ENCODE results near the gene RFX1.
"Not testable (repeated sequence)": the region's sequence is repeated elsewhere in the genome, so short reads cannot be mapped to it uniquely, and the experiment has no call there.

Gene RFX1

GRCh38 chr19:13978351-13979243 lies 27.5 kb downstream of the RFX1 start:
- ATAC-seq, result peak in 1 of 2 donors; percentile 7

DNA sequence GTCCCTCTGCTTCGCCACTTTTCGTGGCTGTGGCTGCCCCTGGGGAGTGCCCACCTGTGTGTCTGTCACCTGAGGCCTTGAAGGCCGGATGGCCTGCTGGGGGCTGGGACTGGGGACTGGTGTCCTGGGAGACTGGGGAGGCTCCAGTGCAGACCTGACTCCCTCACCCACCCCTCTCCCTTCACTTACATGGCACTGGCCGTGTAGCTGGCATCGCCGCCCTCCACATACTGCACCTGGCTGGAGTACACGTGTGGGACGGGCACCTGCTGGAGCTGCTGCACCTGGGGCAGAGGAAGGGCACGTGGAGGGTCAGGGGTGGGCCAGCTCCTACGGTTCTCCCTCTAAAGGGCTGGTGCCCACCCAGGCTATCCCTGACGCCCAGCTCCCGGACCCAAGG lies 28.3 kb downstream of the RFX1 start:
- no peak for ATAC-seq

- no peak for ATAC-seq
Measured at GRCh38 chr19:13976446-13976845, 29.7 kb downstream of the RFX1 start.

GRCh38 chr19:13975870-13976269 lies 30.2 kb downstream of the RFX1 start:
- ATAC-seq, result no peak

DNA sequence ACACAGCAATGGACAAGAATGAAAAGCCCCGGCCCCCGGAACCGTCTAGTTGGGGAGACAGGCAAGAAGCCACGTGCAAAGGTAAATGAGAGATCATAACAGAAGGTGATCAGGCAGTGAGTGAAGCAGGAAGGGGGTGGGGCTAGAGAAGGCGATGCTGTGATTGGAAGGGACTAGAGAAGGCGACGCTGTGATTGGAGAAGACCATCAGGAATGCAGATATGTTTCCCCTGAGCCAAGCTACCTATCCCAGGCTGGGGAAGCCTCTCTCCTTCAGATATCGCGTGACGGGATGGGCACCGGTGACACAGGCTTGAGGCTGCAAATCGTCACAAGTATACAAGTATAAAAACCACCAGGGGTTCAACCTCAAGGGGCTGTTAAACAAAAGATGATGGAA lies 32.0 kb downstream of the RFX1 start:
- ATAC-seq, result peak; percentile 66 to 84

DNA sequence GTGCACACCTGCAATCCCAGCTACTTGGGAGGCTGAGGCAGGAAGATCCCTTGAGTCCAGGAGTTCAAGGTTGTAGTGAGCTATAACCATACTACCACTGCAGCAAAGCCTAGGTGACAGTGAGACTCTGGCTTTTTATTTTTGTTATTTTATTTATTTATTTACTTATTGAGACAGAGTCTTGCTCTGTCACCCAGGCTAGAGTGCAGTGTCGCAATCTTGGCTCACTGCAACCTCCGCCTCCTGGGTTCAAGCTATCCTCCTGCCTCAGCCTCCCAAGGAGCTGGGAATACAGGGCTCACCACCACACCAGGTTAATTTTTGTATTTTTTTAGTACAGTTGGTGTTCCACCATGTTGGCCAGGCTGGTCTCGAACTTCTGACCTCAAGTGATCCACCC lies 32.6 kb downstream of the RFX1 start:
- not testable (repeated sequence) for ATAC-seq

DNA sequence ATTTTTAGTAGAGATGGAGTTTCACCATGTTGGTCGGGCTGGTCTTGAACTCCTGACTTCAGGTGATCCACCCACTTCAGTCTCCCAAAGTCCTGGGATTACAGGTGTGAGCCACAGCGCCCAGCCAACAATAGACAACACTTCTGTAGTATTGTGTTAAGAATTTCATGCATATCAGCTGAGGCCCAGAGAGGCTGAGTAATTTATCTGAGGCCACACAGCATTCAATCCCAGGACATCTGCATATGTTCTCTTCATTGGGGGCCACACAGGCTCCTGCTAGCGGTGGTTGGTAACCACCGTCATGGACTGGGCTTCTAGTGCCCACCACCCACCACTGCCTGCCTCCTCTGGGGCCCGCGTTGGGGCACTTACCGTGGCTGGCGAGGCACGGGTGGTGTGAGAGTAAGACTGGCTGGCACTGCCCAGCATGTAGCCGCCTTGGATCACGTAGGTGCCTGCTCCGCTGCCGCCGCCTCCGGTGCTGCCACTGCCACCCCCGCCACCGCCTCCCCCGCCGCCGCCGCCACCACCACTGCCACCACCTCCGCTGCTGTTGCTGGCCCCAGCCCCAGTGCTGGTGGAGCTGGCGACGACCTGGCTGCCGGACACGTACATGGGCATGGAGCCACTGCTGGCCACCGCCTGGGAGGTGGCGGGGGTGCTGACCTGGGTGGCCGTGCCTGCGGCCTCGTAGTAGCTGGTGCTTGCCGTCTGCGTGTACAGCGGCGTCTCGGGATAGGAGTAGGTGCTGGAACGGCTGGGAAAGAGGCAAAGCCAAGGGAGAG lies 33.6 kb downstream of the RFX1 start:
- no peak for ATAC-seq

DNA sequence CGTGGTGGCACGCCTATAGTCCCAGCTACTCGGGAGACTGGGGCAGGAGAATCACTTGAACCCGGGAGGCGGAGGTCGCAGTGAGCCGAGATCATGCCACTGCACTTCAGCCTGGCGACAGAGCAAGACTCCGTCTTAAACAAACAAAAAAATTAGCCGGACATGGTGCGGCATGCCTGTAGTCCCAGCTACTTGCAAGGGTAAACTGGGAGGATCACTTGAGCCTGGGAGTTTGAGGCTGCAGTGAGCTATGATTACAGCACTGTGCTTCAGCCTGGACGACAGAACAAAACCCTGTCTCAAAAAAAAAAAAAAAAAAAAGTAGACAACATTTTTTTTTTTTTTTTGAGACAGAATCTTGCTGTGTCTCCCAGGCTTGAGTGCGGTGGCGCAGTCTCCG lies 34.3 kb downstream of the RFX1 start:
- ATAC-seq, result not testable (repeated sequence)

DNA sequence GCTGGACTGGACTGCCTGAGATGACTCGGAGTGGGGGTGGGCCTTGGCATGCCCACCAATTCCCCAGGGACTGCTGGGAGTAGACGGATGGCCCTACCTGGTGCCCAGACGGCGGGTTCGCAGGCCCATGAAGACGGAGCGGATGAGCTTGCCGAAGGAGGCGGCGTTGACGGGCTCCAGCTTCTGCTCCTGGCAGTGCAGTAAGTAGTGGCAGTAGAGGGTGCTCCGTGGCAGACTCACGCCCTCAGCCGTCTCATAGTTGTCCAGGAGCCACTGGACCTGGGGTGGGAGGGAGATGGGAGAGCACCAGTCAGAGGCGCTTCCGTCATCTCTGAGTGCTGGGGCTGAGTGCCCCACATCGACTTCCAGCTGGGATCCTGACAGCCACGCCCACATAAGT lies 36.2 kb downstream of the RFX1 start:
- ATAC-seq, result no peak

- no peak for ATAC-seq
Measured at GRCh38 chr19:13968999-13969398, 37.1 kb downstream of the RFX1 start.

DNA sequence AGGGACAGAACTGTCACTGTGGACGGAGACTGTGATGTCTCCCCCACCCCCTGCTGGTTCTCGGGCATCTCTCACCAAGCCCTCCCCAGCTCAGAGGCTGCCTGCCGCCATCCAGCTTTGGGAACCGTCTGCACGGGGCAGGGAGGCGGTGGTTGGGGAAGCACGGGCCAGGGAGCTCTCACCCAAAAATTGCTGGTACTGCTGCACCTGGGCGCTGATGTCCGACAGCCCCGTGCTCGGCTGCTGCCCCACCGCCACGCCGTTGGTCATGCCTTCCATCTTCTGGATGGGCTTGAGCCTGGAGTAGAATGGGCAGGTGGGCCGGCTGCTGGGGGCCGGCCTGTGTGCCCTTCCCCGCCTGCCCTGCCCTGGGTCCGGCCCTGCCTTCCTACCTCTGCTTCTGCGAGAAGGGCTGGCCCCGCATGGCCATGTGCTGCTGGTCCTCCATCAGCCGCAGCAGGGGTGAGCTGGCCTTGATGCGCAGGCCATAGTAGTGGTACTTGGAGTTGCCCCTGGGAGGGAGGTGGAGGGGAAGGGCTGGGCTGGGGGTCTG lies 37.7 kb downstream of the RFX1 start:
- ATAC-seq, result no peak

DNA sequence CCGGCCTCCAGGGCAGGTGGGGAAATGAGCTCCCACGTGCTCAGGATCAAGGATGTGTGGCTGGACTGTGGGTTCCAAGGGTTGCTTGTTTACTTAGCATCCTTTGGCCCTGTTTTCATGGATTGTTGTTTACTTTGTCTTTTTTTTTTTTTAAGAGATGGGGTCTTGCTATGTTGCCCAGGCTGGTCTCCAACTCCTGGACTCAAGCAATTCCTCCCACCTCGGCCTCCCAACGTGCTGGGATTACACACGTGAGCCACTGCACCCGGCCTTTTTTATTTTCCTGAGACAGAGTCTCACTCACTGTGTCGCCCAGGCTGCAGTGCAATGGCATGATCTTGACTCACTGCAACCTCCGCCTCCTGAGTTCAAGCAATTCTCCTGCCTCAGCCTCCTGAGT lies 38.9 kb downstream of the RFX1 start:
- ATAC-seq, result not testable (repeated sequence)

- ATAC-seq, result no peak
Measured at GRCh38 chr19:13966684-13967128, 39.4 kb downstream of the RFX1 start.

DNA sequence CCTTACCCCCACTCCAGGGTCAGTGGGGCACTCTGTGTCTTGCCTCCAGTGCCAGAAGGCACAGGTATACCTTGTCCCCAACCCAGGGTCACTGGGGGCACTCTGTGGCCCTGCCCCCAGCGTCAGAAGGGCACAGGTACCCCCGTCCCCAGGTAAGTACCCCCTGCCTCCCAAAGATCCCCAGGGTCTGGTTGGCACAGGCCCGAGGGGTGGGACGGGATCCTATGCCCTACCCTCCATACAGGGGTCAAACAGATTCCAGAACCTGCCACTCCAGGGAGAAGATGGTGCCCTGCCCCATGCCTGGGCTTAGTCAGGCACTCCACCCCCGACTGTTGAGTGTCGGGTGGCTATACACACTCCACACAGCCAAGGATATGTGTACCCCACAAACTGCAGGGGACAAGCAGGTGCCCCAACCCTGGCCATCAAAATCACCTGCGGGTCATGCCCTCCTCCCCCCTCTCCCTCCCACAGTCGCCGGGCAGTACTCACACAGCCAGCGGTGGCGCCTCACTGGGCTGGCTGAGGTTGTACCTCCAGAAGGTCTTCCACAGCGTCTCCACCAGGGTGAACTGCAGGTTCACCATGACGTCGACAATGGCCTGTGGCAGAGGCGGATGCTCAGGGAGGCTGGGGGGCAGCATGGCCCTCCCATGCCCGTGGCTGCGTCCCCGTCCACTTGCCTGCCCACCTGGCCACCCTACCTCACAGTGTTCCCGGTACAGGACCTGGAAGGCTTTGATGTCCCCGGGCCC lies 40.0 kb downstream of the RFX1 start:
- no peak for ATAC-seq

- no peak for ATAC-seq
Measured at GRCh38 chr19:13965377-13965896, 40.7 kb downstream of the RFX1 start.

- no peak for ATAC-seq
Measured at GRCh38 chr19:13964776-13965175, 41.3 kb downstream of the RFX1 start.

DNA sequence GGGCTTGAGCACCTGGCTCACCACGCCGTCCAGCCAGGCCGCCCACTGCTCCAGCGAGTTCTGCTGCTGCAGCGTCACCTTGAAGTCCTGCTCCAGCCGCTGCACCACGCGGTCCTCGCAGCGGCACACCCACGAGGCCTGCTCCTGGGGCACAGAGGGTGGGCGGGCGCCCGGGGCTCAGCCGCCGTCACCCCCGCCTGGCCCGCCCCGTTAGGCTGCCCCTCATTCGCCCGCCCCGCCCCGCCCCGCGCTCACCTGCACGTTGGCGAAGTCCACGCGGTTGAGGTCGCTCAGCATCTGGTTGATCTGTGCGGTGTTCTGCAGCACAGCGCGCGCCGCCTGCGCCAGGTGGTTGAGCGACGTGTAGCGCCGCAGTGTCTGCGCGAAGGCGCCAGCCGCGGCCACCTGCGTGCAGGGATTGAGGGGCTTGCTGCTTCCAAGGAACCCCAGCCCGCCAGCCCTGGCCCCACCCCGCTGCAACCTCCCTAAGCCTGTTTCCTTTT lies 42.5 kb downstream of the RFX1 start:
- ATAC-seq, result no peak

DNA sequence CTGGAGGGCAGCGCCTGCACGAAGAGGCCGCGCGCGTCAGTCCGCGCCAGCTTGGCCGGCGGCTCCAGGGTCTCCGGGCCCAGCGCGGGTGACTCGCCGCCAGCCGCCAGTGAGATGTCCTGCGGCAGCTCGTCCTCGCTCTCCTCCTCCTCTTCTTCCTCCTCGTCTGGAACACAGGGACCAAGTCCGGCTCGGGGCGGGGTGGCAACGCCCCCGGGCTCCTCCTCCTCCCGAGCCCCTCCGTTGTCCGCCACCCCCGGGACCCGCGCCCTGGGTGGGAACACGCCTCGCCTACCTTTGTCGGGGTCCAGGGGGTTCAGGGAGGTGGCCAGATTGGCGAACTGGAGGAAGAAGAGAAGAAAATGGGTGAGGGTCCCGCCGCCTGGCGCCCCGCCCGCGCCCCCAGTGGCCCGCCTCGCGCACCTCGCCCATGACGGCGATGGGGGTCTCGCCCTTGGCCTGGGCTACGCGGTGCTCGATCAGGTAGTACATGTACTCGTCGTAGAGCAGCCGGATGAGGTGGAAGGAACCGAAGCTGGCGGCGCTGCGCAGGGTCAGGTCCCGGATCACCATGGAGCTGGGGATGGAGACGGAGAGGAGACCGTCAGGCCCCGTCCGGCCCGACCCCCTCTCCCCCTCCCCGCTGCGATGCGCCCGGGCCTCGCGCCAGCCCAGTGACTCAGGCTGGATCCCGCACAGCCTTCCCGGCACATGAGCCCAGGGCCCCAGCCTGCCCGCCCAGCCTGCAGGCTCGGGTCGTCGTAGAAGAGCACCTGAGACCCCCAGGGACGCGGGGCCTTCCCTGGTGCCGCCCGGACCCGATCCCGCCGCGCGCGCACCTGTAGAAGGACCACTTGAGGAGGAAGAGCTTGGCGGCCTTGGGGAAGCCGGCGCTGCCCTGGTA lies 43.2 kb downstream of the RFX1 start:
- ATAC-seq, result no peak

DNA sequence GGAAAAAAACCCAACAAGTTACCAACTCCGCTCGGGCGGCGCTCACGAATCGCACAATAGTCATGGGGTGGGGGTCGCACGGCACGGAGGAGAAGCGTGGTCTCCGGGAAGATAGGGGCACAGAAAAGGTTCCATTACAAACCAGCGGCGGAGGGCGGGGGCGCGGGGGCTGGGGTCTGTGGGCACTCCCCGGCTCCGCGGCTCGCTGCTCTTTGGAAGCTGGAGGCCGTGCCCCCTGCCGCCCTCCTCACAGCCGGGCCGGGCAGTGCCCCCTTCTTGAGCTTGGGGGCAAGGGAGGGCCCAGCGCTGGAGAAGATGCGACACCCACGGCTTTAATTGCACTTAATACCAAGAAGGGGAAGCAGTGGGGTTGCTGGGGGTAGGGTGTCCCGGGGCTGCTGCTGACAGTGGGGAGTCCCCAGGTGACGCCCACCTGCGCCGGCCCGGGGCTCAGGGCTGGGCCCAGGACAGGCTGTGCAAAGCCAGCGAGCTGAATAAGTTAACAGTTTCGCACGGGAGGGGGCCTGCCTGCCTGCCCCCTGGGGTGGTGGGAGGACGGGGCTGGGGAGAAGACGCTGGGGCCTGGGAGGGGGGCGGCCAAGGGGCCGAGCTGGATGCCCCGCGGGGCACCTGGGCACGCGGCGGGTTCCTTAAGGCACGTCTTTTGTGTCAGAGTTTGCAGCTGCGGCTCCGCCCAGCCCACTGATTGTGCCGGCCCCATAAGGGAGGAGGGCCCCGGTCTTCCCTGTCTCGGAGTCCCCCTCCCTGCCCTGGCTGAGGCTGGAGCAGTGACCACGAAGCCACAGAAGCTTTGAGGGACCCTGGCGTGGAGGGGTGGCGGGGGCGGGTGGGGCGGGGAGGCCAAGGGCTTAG lies 44.1 kb downstream of the RFX1 start:
- ATAC-seq, result no peak
